Measurements from ENCODE around the gene ZNF646. TPM values are rescaled to one million over a fixed set of nuclear protein-coding genes. Genes with fewer than 3 reads are reported as not detected.

The ZNF646 gene
- total and polyA plus RNA-seq, 2 of the 13 experiments (the other 11 are each of a cell fraction or from before 2014, with no cell fraction given): 3.4 to 10.9 TPM

- TF ChIP-seq ZBED4 (CRISPR knock-in tag; IDR thresholded peaks at IDR 0.05; ENCODE audit: borderline replicate concordance) (no peak; the same call in 1 of the 2 replicates), KLF6 (CRISPR knock-in tag; IDR thresholded peaks at IDR 0.05) (peak; percentile 92; the same call in 1 of the 2 replicates), ZBTB38 (CRISPR knock-in tag; IDR thresholded peaks at IDR 0.05) (peak; percentile 42; the same call in 1 of the 2 replicates), ZC3H13 (CRISPR knock-in tag; IDR thresholded peaks at IDR 0.05) (peak; percentile 68), ZNF30 (CRISPR knock-in tag; IDR thresholded peaks at IDR 0.05) (no peak), HMG20B (CRISPR knock-in tag; conservative IDR thresholded peaks at IDR 0.05) (0 out of 2 replicates have a peak, but pooled peaks have one; percentile 11), JUN (CRISPR knock-in tag; IDR thresholded peaks at IDR 0.05) (no peak), ZNF317 (CRISPR knock-in tag; IDR thresholded peaks at IDR 0.05) (no peak), RBM39 (IDR thresholded peaks at IDR 0.05; ENCODE audit: low read depth, low read length, poor library complexity, severe bottlenecking) (peak; percentile 97), THYN1 (CRISPR knock-in tag; IDR thresholded peaks at IDR 0.05; ENCODE audit: borderline replicate concordance, low read depth) (no peak), NR0B2 (CRISPR knock-in tag; IDR thresholded peaks at IDR 0.05) (no peak), ZFP36 (IDR thresholded peaks at IDR 0.05; ENCODE audit: borderline replicate concordance, low read depth, low read length, partially characterized antibody) (no peak), SP5 (CRISPR knock-in tag; IDR thresholded peaks at IDR 0.05; ENCODE audit: borderline replicate concordance, low read depth) (peak; percentile 83), ZNF251 (CRISPR knock-in tag; IDR thresholded peaks at IDR 0.05) (no peak), MTA1 (CRISPR knock-in tag; IDR thresholded peaks at IDR 0.05; ENCODE audit: borderline replicate concordance) (peak; percentile 60; the same call in 1 of the 2 replicates), SMAD3 (CRISPR knock-in tag; IDR thresholded peaks at IDR 0.05) (peak; percentile 88), KLF13 (CRISPR knock-in tag; IDR thresholded peaks at IDR 0.05) (no peak), ATF7 (IDR thresholded peaks at IDR 0.05) (no peak), ATF7 (CRISPR knock-in tag; IDR thresholded peaks at IDR 0.05) (peak; percentile 45), DNMT1 (CRISPR knock-in tag; IDR thresholded peaks at IDR 0.05) (no peak), ATF3 (CRISPR knock-in tag; IDR thresholded peaks at IDR 0.05) (peak; percentile 48; the same call in 1 of the 2 replicates), ZKSCAN8 (CRISPR knock-in tag; IDR thresholded peaks at IDR 0.05; ENCODE audit: borderline replicate concordance) (0 out of 2 replicates have a peak, but pooled peaks have one; percentile 78), TBP (CRISPR knock-in tag; IDR thresholded peaks at IDR 0.05) (no peak), CREB3 (CRISPR knock-in tag; IDR thresholded peaks at IDR 0.05) (no peak)
Measured at GRCh38 chr16:31117384-31118222, 43.4 kb downstream of the ZNF646 start, which contains the start of gene KAT8 (continued).
